Ovary (tissue), 9 donors: ENCODE measurements around the gene AICDA. TPM values are rescaled to one million over a fixed set of nuclear protein-coding genes. Genes with fewer than 3 reads are reported as not detected.
"Not testable (repeated sequence)": the region's sequence is repeated elsewhere in the genome, so short reads cannot be mapped to it uniquely, and the experiment has no call there.

ENCODE experiments used
- DNase-seq, 5 donors: peaks; one replicate each; pipeline ENCODE4 v3.0.0-alpha.2; 2019 to 2020
- H3K27ac ChIP-seq, 2 donors: fragments of 200-600 bp; one replicate each; pipeline versions ENCODE4 v1.5.1 to v1.8.0; 2019 to 2022
- H3K27me3 ChIP-seq: fragments of 200-600 bp; one replicate; pipeline ENCODE4 v1.8.0; 2022
- H3K36me3 ChIP-seq: fragments of 200-600 bp; sonication (generic); one replicate; pipeline ENCODE4 v1.5.1; 2019
- H3K4me1 ChIP-seq: one replicate; pipeline ENCODE4 v1.8.1; 2013; ENCODE audit warnings: mild to moderate bottlenecking, moderate library complexity; ENCODE audit not compliant: insufficient read depth
- H3K4me3 ChIP-seq: fragments of 200-600 bp; sonication (generic); one replicate; pipeline ENCODE4 v1.5.1; 2017
- H3K9me3 ChIP-seq, 2 donors: fragments of 200-600 bp in 1 of 2; sonication (generic) in 1 of 2; one replicate each; pipeline versions ENCODE4 v1.5.1 to v1.8.1; 2013 to 2019; ENCODE audit warnings: mild to moderate bottlenecking in 1 of 2, moderate library complexity in 1 of 2
- EP300 ChIP-seq: sonication (generic); formaldehyde crosslinking; IDR thresholded peaks from one replicate; pipeline ENCODE4 v1.6.1; 2017; ENCODE audit warnings: antibody characterized with exemption
- POLR2A ChIP-seq: fragments of 450-650 bp; IDR thresholded peaks from one replicate; pipeline ENCODE4 v1.6.1; 2017; ENCODE audit warnings: antibody characterized with exemption, mild to moderate bottlenecking, moderate library complexity
- WGBS, 3 donors: extraction: QIAGEN DNeasy Blood & Tissue Kit in 1 of 3; methylation state at CpG; one replicate each; pipeline versions ENCODE4 v1.1.5 to v1.1.7; 2013 to 2017; 5-methylcytosine and 5-hydroxymethylcytosine counted together
- intact Hi-C, 4 donors: fragments of 100-400 bp; cut with DNase I; formaldehyde crosslinking; loops; one replicate each; pipeline versions ENCODE4 v1.11.0 to v1.15.1; 2022 to 2023
- polyA plus RNA-seq, 2 donors: library from polyadenylated mRNA; stranded (reverse); fragments of 200-250 nt in 1 of 2; fragments of 350-450 nt in 1 of 2; fragmentation: Illumina TruSeq in 1 of 2; extraction: RNeasy Lipid Tissue Mini Kit (QIAGEN cat#74804) in 1 of 2; gene quantifications; one replicate each; pipeline ENCODE4 v1.2.3, GENCODE V29; 2013 to 2014
- total RNA-seq, 7 donors: library from RNA; depleted of rRNA in 2 of 7; stranded (reverse); fragments of >200 nt in 2 of 7; fragmentation: NEBNext Ultra II Directional in 3 of 7; extraction: Animal tissue kit (Norgen Biotek cat#: 25700) in 3 of 7; gene quantifications; one replicate each; pipeline versions ENCODE4 v1.1.0 to v1.2.4, GENCODE V29; 2016 to 2023
- TF ChIP-seq, protein P1 (sequence below), 3 donors: fragments of 450-650 bp in 2 of 3; fragments of 200-600 bp in 1 of 3; IDR thresholded peaks; one replicate each; pipeline versions ENCODE4 v1.5.1 to v1.8.0; 2016 to 2022; ENCODE audit warnings: antibody characterized with exemption in 3 of 3, mild to moderate bottlenecking in 1 of 3
- donor health status: DM: no; HTN: no; CAD: no; lungs with moderate emphysema.
- donor health status: DM: no; HTN: no; CAD: no.
- donor health status: Bipolar disorder and iron deficiency.
- donor health status: DM: yes; HTN: yes; CAD: no.
- donor health status: DM: no; HTN: no; CAD: no.
- donor health status: DM: yes; HTN: yes; CAD: no.

The AICDA gene
- total and polyA plus RNA-seq, 9 donors, result not detected

DNA sequence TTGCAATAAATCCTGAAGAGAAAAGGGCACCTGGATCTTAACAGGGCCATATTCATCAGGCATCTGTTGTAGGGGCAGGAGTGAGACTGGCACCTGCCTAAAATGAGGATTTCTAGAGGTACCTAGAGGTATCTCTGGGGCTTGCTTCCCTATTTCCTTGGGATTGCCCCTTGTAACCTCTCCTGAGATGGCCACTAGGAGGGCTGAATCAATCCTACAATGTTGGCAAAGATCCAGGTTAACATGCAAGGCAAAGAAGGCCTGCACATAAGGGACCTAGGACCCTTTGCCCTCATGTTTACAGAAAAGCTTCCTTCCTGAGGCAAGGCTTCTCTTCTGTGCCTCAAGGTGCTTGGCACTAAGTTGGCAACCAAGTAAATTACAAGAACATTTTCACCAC, 46.1 kb downstream of the AICDA start:
- no peak overlapping the region for H3K27ac ChIP-seq
- H3K36me3 ChIP-seq, result no peaks in the 10 kb centered on the region
- no peak for DNase-seq
- no peak overlapping the region for H3K4me3 ChIP-seq
- intact Hi-C loops, result no loop called here
- H3K9me3 ChIP-seq, result no peaks in the 10 kb centered on the region
- H3K4me1 ChIP-seq, result no peaks in the 10 kb centered on the region
- no peak for TF ChIP-seq EP300
- no peak for TF ChIP-seq POLR2A
- TF ChIP-seq, protein P1, sequence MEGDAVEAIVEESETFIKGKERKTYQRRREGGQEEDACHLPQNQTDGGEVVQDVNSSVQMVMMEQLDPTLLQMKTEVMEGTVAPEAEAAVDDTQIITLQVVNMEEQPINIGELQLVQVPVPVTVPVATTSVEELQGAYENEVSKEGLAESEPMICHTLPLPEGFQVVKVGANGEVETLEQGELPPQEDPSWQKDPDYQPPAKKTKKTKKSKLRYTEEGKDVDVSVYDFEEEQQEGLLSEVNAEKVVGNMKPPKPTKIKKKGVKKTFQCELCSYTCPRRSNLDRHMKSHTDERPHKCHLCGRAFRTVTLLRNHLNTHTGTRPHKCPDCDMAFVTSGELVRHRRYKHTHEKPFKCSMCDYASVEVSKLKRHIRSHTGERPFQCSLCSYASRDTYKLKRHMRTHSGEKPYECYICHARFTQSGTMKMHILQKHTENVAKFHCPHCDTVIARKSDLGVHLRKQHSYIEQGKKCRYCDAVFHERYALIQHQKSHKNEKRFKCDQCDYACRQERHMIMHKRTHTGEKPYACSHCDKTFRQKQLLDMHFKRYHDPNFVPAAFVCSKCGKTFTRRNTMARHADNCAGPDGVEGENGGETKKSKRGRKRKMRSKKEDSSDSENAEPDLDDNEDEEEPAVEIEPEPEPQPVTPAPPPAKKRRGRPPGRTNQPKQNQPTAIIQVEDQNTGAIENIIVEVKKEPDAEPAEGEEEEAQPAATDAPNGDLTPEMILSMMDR (IDR thresholded peaks at IDR 0.05), result no peak
- no peaks in the 10 kb centered on the region for H3K27me3 ChIP-seq

DNA sequence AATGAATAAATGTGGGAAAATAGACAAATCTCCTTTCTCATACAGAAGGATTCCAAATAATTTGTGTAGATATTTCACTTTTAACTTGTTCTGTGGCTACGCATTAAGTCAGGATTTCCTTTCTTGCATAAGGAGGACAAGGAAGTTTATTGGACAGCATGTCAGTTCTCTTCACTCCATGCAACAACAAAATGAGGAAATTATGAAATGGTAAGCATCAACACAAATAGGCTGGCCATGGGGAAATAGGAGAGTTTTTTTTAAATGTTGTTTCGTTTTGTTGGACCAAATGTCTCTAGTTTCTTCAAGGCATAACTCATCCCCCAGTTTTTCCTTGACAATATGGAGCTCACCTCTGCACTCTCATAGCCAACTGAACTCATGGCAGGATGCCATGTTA, 46.6 kb downstream of the AICDA start:
- WGBS, 3 donors, result 66 to 73% (median 73%) methylated on average over 2 of the region's 2 CpGs
- DNase-seq, result not testable (repeated sequence)

DNA sequence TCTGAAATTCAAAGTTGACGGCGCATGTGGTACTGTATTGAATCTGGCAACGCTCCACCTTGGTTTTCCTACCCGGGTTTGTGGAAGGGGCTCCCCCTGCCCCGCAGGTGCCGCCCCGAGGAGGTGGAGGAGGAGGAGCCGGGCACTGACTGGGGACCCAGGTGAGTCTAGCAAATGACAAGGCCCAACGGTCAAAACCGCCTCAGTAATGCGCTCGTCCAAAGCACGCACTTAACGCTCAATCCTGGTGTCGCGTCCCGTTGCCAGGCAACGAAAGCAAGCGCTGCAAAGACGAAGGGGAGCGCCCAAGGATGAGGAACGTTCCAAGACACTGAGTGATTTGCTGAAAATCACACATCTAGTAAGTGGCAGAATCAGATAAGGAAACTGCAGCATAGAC, 48.0 kb downstream of the AICDA start:
- DNase-seq, result no peak
- H3K27me3 ChIP-seq, result no peaks in the 10 kb centered on the region

More for the DNA sequence above, 46.6 kb downstream of the AICDA start:
- H3K9me3 ChIP-seq, intact Hi-C loops, H3K27ac ChIP-seq, H3K4me3 ChIP-seq, H3K4me1 ChIP-seq, H3K27me3 ChIP-seq, H3K36me3 ChIP-seq: not testable (repeated sequence)

DNA sequence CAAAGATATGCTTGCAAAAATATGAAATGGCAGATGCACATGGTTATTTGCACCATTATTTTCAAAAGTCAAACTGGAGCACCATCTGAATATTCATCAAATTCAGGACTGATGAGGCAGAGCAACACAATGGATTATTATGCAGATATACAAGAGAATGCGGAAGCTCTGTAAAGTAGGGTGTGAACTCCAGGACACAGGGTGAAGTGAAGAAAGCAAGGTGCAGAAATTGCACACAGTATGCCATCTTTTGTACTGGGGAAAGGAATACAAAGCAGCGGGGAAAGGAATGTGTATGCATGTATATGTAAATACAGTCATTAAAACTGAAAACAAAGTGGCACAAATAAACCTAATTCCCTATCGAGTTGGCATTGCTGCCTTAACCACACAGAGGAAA, 49.3 kb downstream of the AICDA start:
- 62 to 72% (median 70%) methylated on average over 3 of the region's 3 CpGs for WGBS, 3 donors
- no peak overlapping the region for H3K4me3 ChIP-seq
- no peaks in the 10 kb centered on the region for H3K36me3 ChIP-seq
- H3K4me1 ChIP-seq, result no peaks in the 10 kb centered on the region
- H3K9me3 ChIP-seq, result no peaks in the 10 kb centered on the region
- DNase-seq, result no peak
- intact Hi-C loops, result no loop called here
- no peak for TF ChIP-seq POLR2A
- TF ChIP-seq, protein P1 (IDR thresholded peaks at IDR 0.05), result no peak
- no peak for TF ChIP-seq EP300
- no peaks in the 10 kb centered on the region for H3K27me3 ChIP-seq
- no peak overlapping the region for H3K27ac ChIP-seq

More for the DNA sequence above, 48.0 kb downstream of the AICDA start:
- H3K36me3 ChIP-seq, result no peaks in the 10 kb centered on the region
- WGBS, 3 donors, result 56 to 68% (median 64%) methylated on average over 22 of the region's 22 CpGs
- H3K4me3 ChIP-seq, result no peak overlapping the region
- H3K27ac ChIP-seq, result no peak overlapping the region
- no peaks in the 10 kb centered on the region for H3K9me3 ChIP-seq
- no peak for TF ChIP-seq EP300
- no peak for TF ChIP-seq POLR2A
- TF ChIP-seq, protein P1 (IDR thresholded peaks at IDR 0.05), result no peak
- intact Hi-C loops, result no loop called here
- no peaks in the 10 kb centered on the region for H3K4me1 ChIP-seq

DNA sequence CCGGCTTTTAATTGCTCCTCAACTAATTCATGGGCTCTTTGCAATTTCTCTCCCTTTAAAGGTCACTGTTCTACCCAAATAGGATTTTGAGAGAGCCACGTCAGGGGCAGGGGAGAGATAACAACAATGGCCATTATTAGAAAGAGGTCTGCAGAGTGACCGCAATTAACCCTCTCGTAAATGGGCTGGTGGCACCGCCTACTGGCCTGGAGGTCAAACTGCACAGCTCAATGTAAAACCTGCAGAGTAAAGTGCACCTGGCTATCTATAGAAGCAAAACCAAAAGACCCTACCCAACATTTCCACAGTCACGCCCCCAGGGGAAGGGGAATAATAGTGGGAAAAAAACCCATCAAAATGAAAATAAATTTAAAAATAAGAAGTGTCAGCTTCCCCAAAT, 50.3 kb downstream of the AICDA start:
- Histone ChIP-seq H3K27ac (no peak overlapping the region), H3K9me3 (no peaks in the 10 kb centered on the region), H3K27me3 (no peaks in the 10 kb centered on the region), H3K4me3 (no peak overlapping the region), H3K4me1 (no peaks in the 10 kb centered on the region), H3K36me3 (no peaks in the 10 kb centered on the region)
- whole genome bisulfite sequencing, 3 donors, result 91 to 94% (median 92%) methylated on average over 6 of the region's 6 CpGs
- intact Hi-C loops, result no loop called here
- TF ChIP-seq POLR2A (no peak), EP300 (no peak)
- TF ChIP-seq, protein P1 (IDR thresholded peaks at IDR 0.05), result no peak
- DNase-seq, result no peak
